CD14-positive monocyte (primary cell): ENCODE results near the gene SMURF1. TPM values are rescaled to one million over a fixed set of nuclear protein-coding genes. Genes with fewer than 3 reads are reported as not detected.

Experiments
- DNase-seq, 3 donors: peaks; one replicate each; pipeline ENCODE4 v3.0.0-alpha.2; 2011 to 2022
- H2AFZ ChIP-seq: 2 replicates; pipeline ENCODE4 v1.6.0; 2012; ENCODE audit warnings: mild to moderate bottlenecking, low read depth, low read length, inconsistent platforms; ENCODE audit not compliant: insufficient read depth, poor library complexity, severe bottlenecking
- H3K27ac ChIP-seq, 2 donors: 1 replicate in 1 of 2; 2 replicates in 1 of 2; pipeline ENCODE4 v1.5.1; 2012 to 2013; ENCODE audit warnings: low read length in 2 of 2, control low read depth in 1 of 2, inconsistent platforms in 1 of 2, low read depth in 1 of 2, mild to moderate bottlenecking in 1 of 2
- H3K27me3 ChIP-seq, 2 donors: one replicate each; pipeline versions ENCODE4 v1.6.0 to v1.6.1; 2011 to 2013; ENCODE audit warnings: low read length in 2 of 2; ENCODE audit not compliant: control insufficient read depth in 2 of 2, insufficient read depth in 2 of 2
- H3K36me3 ChIP-seq, 2 donors: replicated peaks in 1 of 2; 1 replicate in 1 of 2; 2 replicates in 1 of 2; pipeline versions ENCODE4 v1.5.1 to v1.6.1; 2012 to 2013; ENCODE audit warnings: low read length in 2 of 2, control low read depth in 1 of 2, inconsistent platforms in 1 of 2, mild to moderate bottlenecking in 1 of 2; ENCODE audit not compliant: insufficient read depth in 2 of 2, control insufficient read depth in 1 of 2
- H3K4me1 ChIP-seq, 2 donors: 1 replicate in 1 of 2; 2 replicates in 1 of 2; pipeline versions ENCODE4 v1.5.1 to v1.6.1; 2012 to 2013; ENCODE audit warnings: low read length in 2 of 2, control low read depth in 1 of 2, inconsistent platforms in 1 of 2, mild to moderate bottlenecking in 1 of 2, moderate library complexity in 1 of 2; ENCODE audit not compliant: insufficient read depth in 2 of 2, control insufficient read depth in 1 of 2
- H3K4me2 ChIP-seq: replicated peaks from 2 replicates; pipeline ENCODE3; 2012; ENCODE audit warnings: low read length, moderate library complexity, mild to moderate bottlenecking; ENCODE audit not compliant: poor library complexity, severe bottlenecking; ENCODE audit errors: extremely low read depth
- H3K4me3 ChIP-seq, 3 experiments: fragments of 200-600 bp in 1 of 3; sonication (generic) in 1 of 3; replicated peaks in 1 of 3; 1 replicate in 2 of 3; 2 replicates in 1 of 3; pipeline ENCODE4 v1.5.1; 2011 to 2013; ENCODE audit warnings: low read length in 3 of 3, mild to moderate bottlenecking in 3 of 3, control low read depth in 2 of 3, low read depth in 2 of 3, inconsistent platforms in 1 of 3, moderate library complexity in 1 of 3
- H3K79me2 ChIP-seq: 2 replicates; pipeline ENCODE4 v1.6.0; 2012; ENCODE audit warnings: mild to moderate bottlenecking, control low read depth, inconsistent platforms, low read length, moderate library complexity; ENCODE audit not compliant: insufficient read depth
- H3K9ac ChIP-seq: 2 replicates; pipeline ENCODE4 v1.6.0; 2017; ENCODE audit warnings: low read length, mild to moderate bottlenecking; ENCODE audit not compliant: insufficient read depth, poor library complexity, severe bottlenecking
- H3K9me3 ChIP-seq, 2 donors: replicated peaks in 1 of 2; 1 replicate in 1 of 2; 2 replicates in 1 of 2; pipeline versions ENCODE4 v1.5.1 to v1.6.1; 2012 to 2013; ENCODE audit warnings: low read length in 2 of 2, control low read depth in 1 of 2; ENCODE audit not compliant: control insufficient read depth in 1 of 2, insufficient read depth in 1 of 2
- H4K20me1 ChIP-seq: 2 replicates; pipeline ENCODE4 v1.6.0; 2012; ENCODE audit warnings: mild to moderate bottlenecking, low read length, control low read depth, moderate library complexity; ENCODE audit not compliant: insufficient read depth
- H3K27ac Mint-ChIP-seq, 7 donors: one replicate each; pipeline ENCODE4 v1.8.0; 2020; ENCODE audit warnings: mild to moderate bottlenecking in 7 of 7, mixed read lengths in 7 of 7, moderate library complexity in 6 of 7, inconsistent platforms in 2 of 7
- H3K27me3 Mint-ChIP-seq, 3 donors: one replicate each; pipeline ENCODE4 v1.8.0; 2021 to 2022; ENCODE audit warnings: low read depth in 3 of 3, mild to moderate bottlenecking in 3 of 3, mixed read lengths in 3 of 3, moderate library complexity in 3 of 3, inconsistent platforms in 1 of 3
- H3K36me3 Mint-ChIP-seq, 2 donors: one replicate each; pipeline ENCODE4 v1.8.0; 2020; ENCODE audit warnings: mixed read lengths in 2 of 2, inconsistent platforms in 1 of 2, mild to moderate bottlenecking in 1 of 2
- H3K4me1 Mint-ChIP-seq: one replicate; pipeline ENCODE4 v1.8.0; 2020; ENCODE audit warnings: mild to moderate bottlenecking, mixed read lengths
- H3K4me3 Mint-ChIP-seq, 2 donors: one replicate each; pipeline ENCODE4 v1.8.0; 2020; ENCODE audit warnings: mild to moderate bottlenecking in 2 of 2, mixed read lengths in 2 of 2, moderate library complexity in 1 of 2
- H3K9me3 Mint-ChIP-seq, 7 donors: one replicate each; pipeline ENCODE4 v1.8.0; 2020 to 2022; ENCODE audit warnings: mixed read lengths in 7 of 7, mild to moderate bottlenecking in 6 of 7, moderate library complexity in 6 of 7, inconsistent platforms in 2 of 7
- WGBS: methylation state at CpG from one replicate; pipeline ENCODE4 v1.1.5; 2013; ENCODE audit warnings: missing lambda C conversion rate; ENCODE audit not compliant: insufficient coverage; 5-methylcytosine and 5-hydroxymethylcytosine counted together
- intact Hi-C, 2 donors: fragments of 100-400 bp; cut with micrococcal nuclease; formaldehyde crosslinking; loops; one replicate each; pipeline versions ENCODE4 v1.15.0 to v1.15.1; 2023
- polyA plus RNA-seq, 3 donors: library from polyadenylated mRNA; depleted of rRNA in 1 of 3; unstranded in 2 of 3; stranded (reverse) in 1 of 3; fragments of 300-500 nt in 2 of 3; fragments of >200 nt in 1 of 3; fragmentation: Illumina TruSeq in 2 of 3; gene quantifications; 1 replicate in 2 of 3; 2 replicates in 1 of 3; pipeline ENCODE4 v1.2.3, GENCODE V29; 2012 to 2021
- TF ChIP-seq, protein P1 (sequence below): fragments of 200-600 bp; IDR thresholded peaks from one replicate; pipeline ENCODE4 v1.8.0; 2022; ENCODE audit warnings: antibody characterized with exemption, mild to moderate bottlenecking

The SMURF1 gene
- polyA plus RNA-seq, 3 donors: 0.48 to 15.8 (median 1.6) TPM

DNA sequence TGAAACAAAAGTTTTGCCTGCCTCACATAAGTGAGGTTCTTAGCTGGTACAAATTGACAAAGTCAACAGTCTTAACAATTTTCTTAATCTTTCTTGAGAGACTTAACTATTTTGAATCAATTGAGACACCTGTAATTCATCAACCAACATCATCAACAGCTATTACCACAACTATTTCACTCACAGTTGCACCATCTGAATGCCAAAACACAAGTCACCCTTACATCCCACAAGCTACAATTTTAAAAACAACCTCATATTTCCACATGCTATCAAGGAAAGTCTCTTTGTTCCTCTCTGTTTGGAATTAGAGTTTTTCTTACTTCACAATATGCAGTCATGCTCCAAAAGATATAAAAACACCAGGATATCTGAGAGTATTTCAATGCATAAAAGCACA is 4.9 kb downstream of the SMURF1 start:
- Mint-ChIP-seq H3K9me3 (no peaks in the 10 kb centered on the region), H3K27me3 (no peaks in the 10 kb centered on the region), H3K4me3 (no peak overlapping the region), H3K4me1 (peaks cover 40% of the 10 kb centered on the region), H3K27ac (peak overlapping the region in 2 of 7 donors; percentile 42 to 80), H3K36me3 (peaks cover 0 to 8% of the 10 kb centered on the region in 2 donors)
- intact Hi-C loops: no loop called here
- Histone ChIP-seq H3K4me3 (no peak overlapping the region), H3K27me3 (no peaks in the 10 kb centered on the region), H3K9ac (no peak overlapping the region), H3K27ac (no peak overlapping the region), H3K4me2 (no peak overlapping the region), H4K20me1 (peaks cover 92% of the 10 kb centered on the region), H3K4me1 (peaks cover 11 to 25% of the 10 kb centered on the region in 2 donors), H3K79me2 (peaks cover 91% of the 10 kb centered on the region), H3K36me3 (no peaks in the 10 kb centered on the region), H3K9me3 (no peaks in the 10 kb centered on the region), H2AFZ (no peak overlapping the region)
- TF ChIP-seq, protein P1, sequence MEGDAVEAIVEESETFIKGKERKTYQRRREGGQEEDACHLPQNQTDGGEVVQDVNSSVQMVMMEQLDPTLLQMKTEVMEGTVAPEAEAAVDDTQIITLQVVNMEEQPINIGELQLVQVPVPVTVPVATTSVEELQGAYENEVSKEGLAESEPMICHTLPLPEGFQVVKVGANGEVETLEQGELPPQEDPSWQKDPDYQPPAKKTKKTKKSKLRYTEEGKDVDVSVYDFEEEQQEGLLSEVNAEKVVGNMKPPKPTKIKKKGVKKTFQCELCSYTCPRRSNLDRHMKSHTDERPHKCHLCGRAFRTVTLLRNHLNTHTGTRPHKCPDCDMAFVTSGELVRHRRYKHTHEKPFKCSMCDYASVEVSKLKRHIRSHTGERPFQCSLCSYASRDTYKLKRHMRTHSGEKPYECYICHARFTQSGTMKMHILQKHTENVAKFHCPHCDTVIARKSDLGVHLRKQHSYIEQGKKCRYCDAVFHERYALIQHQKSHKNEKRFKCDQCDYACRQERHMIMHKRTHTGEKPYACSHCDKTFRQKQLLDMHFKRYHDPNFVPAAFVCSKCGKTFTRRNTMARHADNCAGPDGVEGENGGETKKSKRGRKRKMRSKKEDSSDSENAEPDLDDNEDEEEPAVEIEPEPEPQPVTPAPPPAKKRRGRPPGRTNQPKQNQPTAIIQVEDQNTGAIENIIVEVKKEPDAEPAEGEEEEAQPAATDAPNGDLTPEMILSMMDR: no peak
- DNase-seq: no peak

DNA sequence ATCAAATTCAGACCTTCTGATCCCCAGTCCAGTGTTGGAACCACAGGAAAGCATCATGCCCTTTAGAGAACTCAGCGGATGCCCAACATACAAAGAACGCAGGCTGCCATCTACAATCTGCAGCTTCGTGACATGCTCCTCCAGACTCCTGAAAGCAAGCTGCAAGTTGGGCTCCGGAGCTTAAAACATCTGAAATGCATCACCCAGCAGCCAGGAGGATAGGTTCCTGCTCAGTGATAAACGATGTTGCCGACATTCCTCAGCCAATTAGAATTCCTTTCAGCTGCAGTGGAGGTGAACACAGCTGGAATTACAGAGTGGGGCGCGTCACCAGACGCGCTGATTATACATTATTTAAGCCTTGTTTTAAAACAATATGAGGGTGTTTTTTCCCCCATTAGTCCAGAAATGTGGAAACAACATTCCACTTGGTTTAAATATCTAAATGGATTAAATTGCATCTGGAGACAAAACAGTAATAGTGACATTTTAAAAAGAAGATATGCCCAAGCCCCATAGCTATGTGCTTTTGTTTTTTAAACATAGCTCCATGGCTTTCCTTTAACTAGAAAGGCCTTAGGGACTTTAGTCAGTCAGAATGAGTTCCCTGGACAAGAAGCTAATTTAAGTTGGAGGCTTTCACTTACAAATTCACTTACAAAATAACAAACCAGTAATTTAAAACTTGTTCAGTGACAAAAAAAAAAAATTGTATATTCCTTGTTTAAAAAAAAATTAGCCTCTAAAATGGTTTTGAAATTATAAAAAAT is 6.3 kb downstream of the SMURF1 start:
- Histone ChIP-seq H3K9me3 (no peaks in the 10 kb centered on the region), H4K20me1 (peaks cover 100% of the 10 kb centered on the region), H3K4me1 (peaks cover 7 to 20% of the 10 kb centered on the region in 2 donors), H3K4me3 (no peak overlapping the region), H3K9ac (no peak overlapping the region), H3K4me2 (no peak overlapping the region), H3K36me3 (no peaks in the 10 kb centered on the region), H3K79me2 (peaks cover 99% of the 10 kb centered on the region), H3K27ac (no peak overlapping the region), H2AFZ (no peak overlapping the region), H3K27me3 (no peaks in the 10 kb centered on the region)
- peaks cover 0 to 8% of the 10 kb centered on the region in 2 donors for H3K36me3 Mint-ChIP-seq
- H3K4me1 Mint-ChIP-seq: peaks cover 44% of the 10 kb centered on the region
- no peak overlapping the region for H3K27ac Mint-ChIP-seq
- WGBS: 92% methylated on average over 5 of the region's 10 CpGs
- no peaks in the 10 kb centered on the region for H3K9me3 Mint-ChIP-seq
- intact Hi-C loops: no loop called here
- H3K4me3 Mint-ChIP-seq: no peak overlapping the region
- DNase-seq: no peak
- TF ChIP-seq, protein P1: no peak
- H3K27me3 Mint-ChIP-seq: no peaks in the 10 kb centered on the region
